Activated T-helper 2 cell treated with anti-CD3 and anti-CD28 coated beads, Interferon-gamma antibody, Interleukin-2, Interleukin-4, amounts not matched to agents 10 μg/mL and 5 μg/mL and 100 μg/mL, durations not matched to agents 14 hours and 24 hours and 36 hours (primary cell): ENCODE results near the gene ITCH. TPM values are rescaled to one million over a fixed set of nuclear protein-coding genes. Genes with fewer than 3 reads are reported as not detected.
"Not testable (repeated sequence)": the region's sequence is repeated elsewhere in the genome, so short reads cannot be mapped to it uniquely, and the experiment has no call there.

Experiments used
- DNase-seq: peaks from one replicate; pipeline ENCODE4 v3.0.0; 2021; ENCODE audit warnings: low spot score
- H3K27ac Mint-ChIP-seq: one replicate; pipeline ENCODE4 v1.8.0; 2021; ENCODE audit warnings: mixed read lengths
- H3K27me3 Mint-ChIP-seq: one replicate; pipeline ENCODE4 v1.8.0; 2021; ENCODE audit warnings: low read depth, mixed read lengths
- H3K36me3 Mint-ChIP-seq: one replicate; pipeline ENCODE4 v1.8.0; 2021; ENCODE audit warnings: low read depth, mixed read lengths
- H3K4me1 Mint-ChIP-seq: one replicate; pipeline ENCODE4 v1.8.0; 2021; ENCODE audit warnings: low read depth, mixed read lengths
- H3K4me3 Mint-ChIP-seq: one replicate; pipeline ENCODE4 v1.8.0; 2021; ENCODE audit warnings: low read depth, mild to moderate bottlenecking, moderate library complexity, mixed read lengths
- H3K9me3 Mint-ChIP-seq: one replicate; pipeline ENCODE4 v1.8.0; 2021; ENCODE audit warnings: mixed read lengths
- intact Hi-C: fragments of 100-400 bp; cut with micrococcal nuclease; formaldehyde crosslinking; loops from one replicate; pipeline ENCODE4 v1.15.1; 2023
- total RNA-seq: library from RNA; stranded (reverse); gene quantifications from 2 replicates; pipeline ENCODE4 v1.2.3, GENCODE V29; 2022

The ITCH gene
- total RNA-seq, 1 donor from 2014 or later = 53.0 TPM

DNA sequence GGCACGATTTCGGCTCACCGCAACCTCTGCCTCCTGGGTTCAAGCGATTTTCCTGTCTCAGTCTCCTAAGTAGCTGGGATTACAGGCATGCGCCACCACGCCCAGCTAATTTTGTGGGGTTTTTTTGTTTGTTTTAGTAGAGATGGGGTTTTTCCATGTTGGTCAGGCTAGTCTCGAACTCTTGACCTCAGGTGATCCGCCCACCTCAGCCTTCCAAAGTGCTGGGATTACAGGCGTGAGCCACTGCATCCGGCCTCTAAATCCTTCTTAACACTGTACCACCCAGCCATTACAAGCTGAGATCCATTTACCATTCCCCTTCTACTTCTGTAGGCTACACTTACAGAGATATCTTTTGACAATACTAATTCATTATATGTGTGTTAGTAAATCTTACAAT, 51.5 kb downstream of the ITCH start:
- Mint-ChIP-seq H3K36me3 (peaks cover 50% of the 10 kb centered on the region), H3K27ac (peak overlapping the region; percentile 34), H3K4me1 (peaks cover 15% of the 10 kb centered on the region)
- H3K27me3 Mint-ChIP-seq, H3K9me3 Mint-ChIP-seq, H3K4me3 Mint-ChIP-seq, intact Hi-C loops, DNase-seq: not testable (repeated sequence)

DNA sequence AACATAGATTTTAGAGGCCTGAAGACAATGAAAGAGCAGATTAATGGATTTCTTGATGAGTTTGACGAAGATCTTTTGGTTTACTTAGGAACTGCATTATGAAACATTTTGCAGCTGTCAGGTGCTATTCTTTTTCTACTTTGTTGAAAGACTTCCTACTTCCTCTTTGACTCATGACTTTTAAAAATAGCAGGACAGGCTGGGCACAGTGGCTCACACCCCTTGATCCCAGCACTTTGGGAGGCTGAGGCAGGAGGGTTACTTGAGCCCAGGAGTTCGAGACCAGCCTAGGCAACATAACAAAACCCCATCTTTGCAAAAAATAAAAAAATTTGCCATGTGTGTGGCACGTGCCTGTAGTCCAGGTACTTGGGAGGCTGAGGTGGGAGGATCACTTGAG, 52.0 kb downstream of the ITCH start:
- peaks cover 51% of the 10 kb centered on the region for H3K36me3 Mint-ChIP-seq
- no peaks in the 10 kb centered on the region for H3K27me3 Mint-ChIP-seq
- H3K4me1 Mint-ChIP-seq = peaks cover 15% of the 10 kb centered on the region
- intact Hi-C loops = no loop called here
- no peak for DNase-seq
- H3K9me3 Mint-ChIP-seq = no peaks in the 10 kb centered on the region
- no peak overlapping the region for H3K4me3 Mint-ChIP-seq
- H3K27ac Mint-ChIP-seq = peak overlapping the region; percentile 42

DNA sequence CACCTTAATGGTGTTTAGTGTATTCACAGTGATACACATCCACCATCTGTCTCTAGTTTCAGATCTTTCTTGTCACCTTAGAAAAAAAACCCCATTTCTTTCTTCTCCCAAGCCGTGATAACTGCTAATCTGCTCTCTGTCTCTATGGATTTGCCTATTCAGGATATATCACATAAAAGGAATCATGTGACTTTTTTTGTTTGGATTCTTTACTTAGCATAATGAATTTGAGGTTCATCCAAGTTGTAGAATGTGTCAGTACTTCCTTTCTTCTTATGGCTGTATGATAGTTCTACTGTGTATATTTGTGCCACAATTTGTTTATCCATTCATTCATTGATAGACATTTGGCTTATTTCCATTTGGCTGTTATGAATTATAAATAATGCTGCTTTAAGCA, 57.1 kb downstream of the ITCH start:
- peaks cover 58% of the 10 kb centered on the region for H3K36me3 Mint-ChIP-seq
- no peaks in the 10 kb centered on the region for H3K27me3 Mint-ChIP-seq
- no peak overlapping the region for H3K4me3 Mint-ChIP-seq
- intact Hi-C loops = no loop called here
- DNase-seq = no peak
- H3K4me1 Mint-ChIP-seq = peaks cover 7% of the 10 kb centered on the region
- no peak overlapping the region for H3K27ac Mint-ChIP-seq
- H3K9me3 Mint-ChIP-seq = no peaks in the 10 kb centered on the region

DNA sequence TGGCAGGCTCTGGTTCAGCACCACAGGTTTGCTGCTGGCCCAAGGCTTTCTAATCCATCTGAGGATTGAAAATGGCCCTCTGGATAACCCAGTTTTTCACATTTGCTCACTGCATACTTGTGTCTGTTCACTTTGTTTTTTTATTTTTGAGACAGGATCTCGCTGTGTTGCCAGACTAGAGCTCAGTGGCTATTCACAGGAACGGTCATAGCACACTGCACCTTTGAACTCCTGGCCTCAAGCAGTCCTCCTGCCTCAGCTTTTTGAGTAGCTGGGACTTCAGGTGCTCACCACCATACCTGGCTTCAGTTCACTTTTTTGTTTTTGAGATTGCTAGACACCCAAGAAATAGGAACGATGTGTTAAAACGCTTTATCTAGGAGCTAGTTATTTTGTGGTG, 57.9 kb downstream of the ITCH start:
- Mint-ChIP-seq H3K9me3 (no peaks in the 10 kb centered on the region), H3K36me3 (peaks cover 59% of the 10 kb centered on the region), H3K27me3 (no peaks in the 10 kb centered on the region), H3K4me3 (no peak overlapping the region), H3K27ac (no peak overlapping the region), H3K4me1 (peaks cover 6% of the 10 kb centered on the region)
- intact Hi-C loops = no loop called here
- no peak for DNase-seq

DNA sequence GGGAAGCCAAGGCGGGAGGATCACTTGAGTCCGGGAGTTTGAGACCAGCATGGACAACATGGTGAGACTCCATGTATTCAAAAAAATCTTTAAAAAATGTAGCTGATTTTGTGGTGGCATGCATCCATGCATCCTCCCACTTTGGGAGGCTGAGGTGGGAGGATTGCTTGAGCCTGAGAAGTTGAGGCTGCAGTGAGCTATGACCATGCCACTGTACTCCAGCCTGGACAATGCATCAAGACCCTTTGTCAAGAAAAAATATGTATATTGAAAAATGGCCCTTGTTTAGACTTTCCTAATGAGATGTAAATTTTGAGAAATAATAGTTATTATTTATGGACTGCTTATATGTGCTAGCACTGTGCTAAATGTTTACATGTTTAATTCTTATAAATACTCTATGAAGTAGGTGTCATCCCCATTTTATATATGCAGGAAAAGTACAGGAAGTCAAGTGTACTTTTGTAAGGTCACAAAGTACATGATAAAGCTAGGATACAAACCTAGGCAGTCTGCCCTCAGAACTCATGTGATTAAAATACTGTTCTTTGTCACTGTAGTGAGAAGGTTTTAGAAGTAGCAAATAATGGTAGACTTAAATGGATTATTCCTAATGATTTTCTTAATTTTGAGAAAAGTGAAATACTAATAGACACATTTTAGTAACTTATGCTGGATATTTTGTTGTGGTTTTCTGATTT, 58.8 kb downstream of the ITCH start:
- Mint-ChIP-seq H3K36me3 (peaks cover 56% of the 10 kb centered on the region), H3K9me3 (no peaks in the 10 kb centered on the region), H3K4me1 (peaks cover 5% of the 10 kb centered on the region), H3K27ac (no peak overlapping the region), H3K4me3 (no peak overlapping the region), H3K27me3 (no peaks in the 10 kb centered on the region)
- no peak for DNase-seq
- intact Hi-C loops = no loop called here

DNA sequence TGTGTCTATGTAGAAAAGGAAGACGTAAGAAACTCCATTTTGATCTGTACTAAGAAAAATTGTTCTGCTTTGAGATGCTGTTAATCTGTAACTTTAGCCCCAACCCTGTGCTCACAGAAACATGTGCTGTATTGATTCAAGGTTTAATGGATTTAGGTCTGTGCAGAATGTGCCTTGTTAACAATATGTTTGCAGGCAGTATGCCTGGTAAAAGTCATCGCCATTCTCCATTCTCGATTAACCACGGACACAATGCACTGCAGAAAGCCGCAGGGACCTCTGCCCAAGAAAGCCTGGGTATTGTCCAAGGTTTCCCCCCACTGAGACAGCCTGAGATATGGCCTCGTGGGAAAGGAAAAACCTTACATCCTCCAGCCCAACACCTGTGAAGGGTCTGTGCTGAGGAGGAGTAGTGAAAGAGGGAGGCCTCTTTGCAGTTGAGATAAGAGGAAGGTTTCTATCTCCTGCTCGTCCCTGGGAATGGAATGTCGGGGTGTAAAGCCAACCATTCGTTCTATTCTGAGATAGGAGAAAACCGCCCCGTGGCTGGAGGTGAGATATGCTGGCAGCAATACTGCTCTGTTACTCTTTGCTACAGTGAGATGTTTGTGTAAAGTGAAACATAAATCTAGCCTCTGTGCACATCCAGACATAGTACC, 62.1 kb downstream of the ITCH start:
- H3K9me3 Mint-ChIP-seq, H3K27ac Mint-ChIP-seq, H3K27me3 Mint-ChIP-seq, intact Hi-C loops, DNase-seq, H3K4me1 Mint-ChIP-seq, H3K4me3 Mint-ChIP-seq: not testable (repeated sequence)
- peaks cover 44% of the 10 kb centered on the region for H3K36me3 Mint-ChIP-seq

DNA sequence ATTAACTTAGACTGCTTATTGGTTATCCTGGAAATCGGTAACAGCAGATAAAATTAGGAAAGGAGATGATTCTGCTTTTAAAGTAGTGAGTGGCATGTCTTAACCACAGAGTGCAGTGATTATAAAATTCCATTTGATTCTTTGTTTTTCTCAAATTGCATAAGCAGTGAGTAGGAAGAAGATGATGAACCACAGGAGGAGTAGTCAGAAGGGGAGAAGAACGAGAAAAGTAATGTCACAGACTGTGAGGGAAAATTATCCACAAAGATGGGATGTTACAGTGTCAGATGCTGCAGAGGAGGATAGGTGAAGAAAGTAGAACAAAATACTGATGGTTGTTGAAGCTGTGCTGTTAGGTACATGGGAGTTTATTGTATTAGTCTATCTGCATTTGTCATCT, 63.0 kb downstream of the ITCH start:
- Mint-ChIP-seq H3K36me3 (peaks cover 44% of the 10 kb centered on the region), H3K4me1 (peaks cover 5% of the 10 kb centered on the region), H3K27me3 (no peaks in the 10 kb centered on the region), H3K27ac (no peak overlapping the region), H3K9me3 (no peaks in the 10 kb centered on the region), H3K4me3 (no peak overlapping the region)
- no peak for DNase-seq
- intact Hi-C loops = no loop called here

DNA sequence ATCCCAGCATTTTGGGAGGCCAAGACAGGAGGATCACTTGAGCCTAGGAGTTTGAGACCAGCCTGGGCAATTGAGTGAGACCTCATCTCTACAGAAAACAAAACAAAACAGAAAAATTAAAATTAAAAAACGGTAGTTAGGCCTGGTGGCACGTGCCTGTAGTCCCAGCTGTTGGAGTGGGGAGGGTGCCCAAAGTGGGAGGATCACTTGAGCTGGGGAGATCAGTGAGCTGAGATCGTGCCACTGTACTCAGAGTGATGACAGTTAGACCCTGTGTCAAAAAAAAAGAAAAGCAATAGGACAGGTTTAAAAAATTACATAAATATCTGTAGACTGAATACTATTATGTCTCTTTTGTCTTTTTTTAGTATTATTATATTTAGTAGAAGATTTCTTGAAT, 64.3 kb downstream of the ITCH start:
- peaks cover 5% of the 10 kb centered on the region for H3K4me1 Mint-ChIP-seq
- intact Hi-C loops = no loop called here
- no peaks in the 10 kb centered on the region for H3K9me3 Mint-ChIP-seq
- no peaks in the 10 kb centered on the region for H3K27me3 Mint-ChIP-seq
- H3K27ac Mint-ChIP-seq = no peak overlapping the region
- H3K4me3 Mint-ChIP-seq = no peak overlapping the region
- no peak for DNase-seq
- peaks cover 37% of the 10 kb centered on the region for H3K36me3 Mint-ChIP-seq

DNA sequence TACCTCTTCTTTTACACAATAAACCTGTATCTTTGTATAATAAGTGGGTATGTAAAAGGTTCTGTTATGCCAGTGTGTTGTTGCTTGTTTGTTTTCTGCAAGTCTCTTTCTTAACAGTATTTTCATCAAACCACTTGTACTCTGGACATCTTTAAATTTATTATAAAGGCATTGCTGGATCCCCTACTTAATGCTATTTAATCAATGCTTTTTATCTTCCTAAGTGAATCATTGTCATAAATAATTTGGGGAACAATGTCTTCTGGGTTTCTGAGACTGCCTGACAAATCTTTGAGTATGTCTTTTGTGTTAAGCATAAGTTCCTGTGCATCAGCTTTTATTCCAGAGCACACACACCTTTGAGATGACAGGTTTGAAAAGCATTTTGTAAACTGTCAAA, 64.7 kb downstream of the ITCH start:
- DNase-seq = no peak
- Mint-ChIP-seq H3K9me3 (no peaks in the 10 kb centered on the region), H3K27me3 (no peaks in the 10 kb centered on the region), H3K4me1 (peaks cover 5% of the 10 kb centered on the region), H3K4me3 (no peak overlapping the region), H3K27ac (no peak overlapping the region), H3K36me3 (peaks cover 37% of the 10 kb centered on the region)
- intact Hi-C loops = no loop called here

DNA sequence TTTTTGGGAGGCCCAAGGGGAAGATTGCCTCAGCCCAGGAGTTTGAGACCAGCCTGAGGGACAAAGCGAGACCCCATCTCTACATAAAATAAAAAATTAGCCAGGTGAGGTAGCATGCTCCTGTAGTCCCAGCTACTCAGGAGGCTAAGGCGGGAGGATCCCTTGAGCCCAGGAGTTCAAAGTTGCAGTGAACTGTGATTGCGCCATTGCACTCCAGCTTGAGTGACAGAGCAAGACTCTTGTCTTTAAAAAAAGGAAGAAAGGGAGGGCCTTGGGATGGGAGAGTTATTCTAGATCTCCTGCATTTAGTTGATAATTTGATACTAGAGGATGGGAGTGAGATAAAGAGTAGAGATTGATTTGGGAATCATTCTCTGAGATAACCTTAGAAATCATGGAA, 68.1 kb downstream of the ITCH start:
- Mint-ChIP-seq H3K4me3 (no peak overlapping the region), H3K27me3 (no peaks in the 10 kb centered on the region), H3K9me3 (no peaks in the 10 kb centered on the region), H3K36me3 (peaks cover 16% of the 10 kb centered on the region), H3K27ac (no peak overlapping the region), H3K4me1 (peaks cover 3% of the 10 kb centered on the region)
- intact Hi-C loops = loop anchor here (10.0 kb wide), 1 partner anchor 116 kb away; no protein-coding TSS in a partner anchor
- no peak for DNase-seq

DNA sequence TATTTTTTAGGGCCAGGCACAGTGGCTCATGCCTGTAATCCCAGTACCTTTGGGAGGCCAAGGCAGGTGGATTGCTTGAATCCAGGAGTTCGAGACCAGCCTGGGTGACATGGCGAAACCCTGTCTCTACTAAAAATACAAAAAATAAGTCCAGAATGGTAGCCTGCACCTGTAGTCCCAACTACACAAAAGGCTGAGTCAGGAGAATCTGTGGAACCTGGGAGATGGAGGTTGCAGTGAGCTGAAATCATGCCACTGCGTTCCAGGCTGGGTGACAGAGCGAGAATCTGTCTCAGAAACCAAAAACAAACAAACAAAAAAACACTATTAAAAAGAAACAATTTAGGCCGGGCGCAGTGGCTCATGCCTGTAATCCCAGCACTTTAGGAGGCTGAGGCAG, 69.6 kb downstream of the ITCH start:
- intact Hi-C loops = loop anchor here (10.0 kb wide), 1 partner anchor 118 kb away; no protein-coding TSS in a partner anchor
- not testable (repeated sequence) for H3K4me3 Mint-ChIP-seq, DNase-seq, H3K27me3 Mint-ChIP-seq, H3K9me3 Mint-ChIP-seq, H3K27ac Mint-ChIP-seq
- H3K4me1 Mint-ChIP-seq = peaks cover 11% of the 10 kb centered on the region
- H3K36me3 Mint-ChIP-seq = peaks cover 18% of the 10 kb centered on the region

DNA sequence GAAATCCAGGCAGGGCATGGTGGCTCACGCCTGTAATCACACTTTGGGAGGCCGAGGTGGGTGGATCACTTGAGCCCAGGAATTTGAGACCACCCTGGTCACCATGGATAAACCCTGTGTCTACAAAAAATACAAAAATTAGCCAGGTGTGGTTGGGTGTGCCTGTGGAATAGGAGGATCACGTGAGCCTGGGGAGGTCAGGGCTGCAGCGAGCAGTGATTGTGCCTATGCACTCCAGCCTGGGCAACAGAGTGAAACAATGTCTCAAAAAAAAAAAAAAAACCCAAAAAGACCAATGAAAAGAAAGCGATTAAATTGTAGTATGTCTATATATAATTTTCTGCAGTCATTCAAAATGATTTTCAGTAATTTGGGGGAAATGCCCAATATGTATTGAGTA, 70.3 kb downstream of the ITCH start:
- Mint-ChIP-seq H3K27me3 (no peaks in the 10 kb centered on the region), H3K9me3 (no peaks in the 10 kb centered on the region), H3K27ac (no peak overlapping the region), H3K4me3 (no peak overlapping the region), H3K4me1 (peaks cover 13% of the 10 kb centered on the region), H3K36me3 (peaks cover 25% of the 10 kb centered on the region)
- intact Hi-C loops = loop anchor here (10.0 kb wide), 1 partner anchor 119 kb away; no protein-coding TSS in a partner anchor
- no peak for DNase-seq

DNA sequence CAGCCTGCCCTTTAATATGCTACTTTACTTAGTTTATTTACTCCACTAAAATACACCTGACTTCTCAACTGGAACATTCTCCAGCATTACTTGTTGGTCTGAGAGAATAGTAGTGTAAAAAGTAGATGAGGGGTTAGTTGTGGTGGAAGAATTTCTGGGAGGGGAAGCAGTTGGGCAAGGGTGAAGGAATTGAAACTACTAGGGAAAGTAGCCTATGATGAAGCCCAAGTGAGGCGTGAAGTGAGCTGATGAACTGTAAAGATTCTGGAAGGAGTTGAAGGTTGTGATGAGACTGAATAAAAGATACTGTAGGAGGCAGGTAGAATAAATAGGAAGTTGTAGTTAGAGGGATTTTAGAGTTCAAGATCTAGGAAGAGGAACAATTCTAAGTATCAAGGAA, 72.5 kb downstream of the ITCH start:
- intact Hi-C loops = loop anchor here (10.0 kb wide), 1 partner anchor 121 kb away; no protein-coding TSS in a partner anchor
- no peak overlapping the region for H3K4me3 Mint-ChIP-seq
- no peak for DNase-seq
- no peaks in the 10 kb centered on the region for H3K9me3 Mint-ChIP-seq
- peaks cover 13% of the 10 kb centered on the region for H3K4me1 Mint-ChIP-seq
- no peak overlapping the region for H3K27ac Mint-ChIP-seq
- H3K36me3 Mint-ChIP-seq = peaks cover 35% of the 10 kb centered on the region
- no peaks in the 10 kb centered on the region for H3K27me3 Mint-ChIP-seq
